Ecto neural progenitor cell (in vitro differentiated cells): ENCODE measurements around the gene CRYBG3.

Source experiments
- DNase-seq: peaks from one replicate; pipeline ENCODE4 v3.0.0-alpha.2; 2018; ENCODE audit warnings: low spot score

Gene CRYBG3

GRCh38 chr3:97974996-97975395 lies 153.2 kb downstream of the CRYBG3 start:
- DNase-seq: no peak

GRCh38 chr3:97975466-97975865 lies 153.7 kb downstream of the CRYBG3 start:
- no peak for DNase-seq

- DNase-seq: no peak
These were observed 157.8 kb downstream of the CRYBG3 start for GRCh38 chr3:97979610-97980009.

GRCh38 chr3:97981886-97982285 lies 160.1 kb downstream of the CRYBG3 start:
- DNase-seq: no peak

- DNase-seq: no peak
These were observed 162.2 kb downstream of the CRYBG3 start for GRCh38 chr3:97983933-97984491.

GRCh38 chr3:97987306-97987705 lies 165.5 kb downstream of the CRYBG3 start:
- no peak for DNase-seq

- no peak for DNase-seq
These were observed 167.2 kb downstream of the CRYBG3 start for GRCh38 chr3:97988784-97989568.

- DNase-seq: no peak
These were observed 168.9 kb downstream of the CRYBG3 start for GRCh38 chr3:97990624-97991292.

- DNase-seq: no peak
These were observed 169.5 kb downstream of the CRYBG3 start for GRCh38 chr3:97991293-97991682.

GRCh38 chr3:97992547-97993173 lies 170.8 kb downstream of the CRYBG3 start:
- DNase-seq: no peak

GRCh38 chr3:97993526-97993925 lies 171.7 kb downstream of the CRYBG3 start:
- DNase-seq: no peak

GRCh38 chr3:97994328-97994945 lies 172.6 kb downstream of the CRYBG3 start:
- no peak for DNase-seq
